NK-92 treated with Interleukin-12 subunit alpha and Interleukin-12 subunit beta, amount 100 ng/mL, for 24 hours (cell line): ENCODE data around the gene GABARAPL2.
"Not testable (repeated sequence)": the region's sequence is repeated elsewhere in the genome, so short reads cannot be mapped to it uniquely, and the experiment has no call there.

ENCODE experiments used
- DNase-seq: peaks from one replicate; lab custom pipeline; 2025; lab: John Stamatoyannopoulos, UW

Gene GABARAPL2, protein sequence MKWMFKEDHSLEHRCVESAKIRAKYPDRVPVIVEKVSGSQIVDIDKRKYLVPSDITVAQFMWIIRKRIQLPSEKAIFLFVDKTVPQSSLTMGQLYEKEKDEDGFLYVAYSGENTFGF

DNA sequence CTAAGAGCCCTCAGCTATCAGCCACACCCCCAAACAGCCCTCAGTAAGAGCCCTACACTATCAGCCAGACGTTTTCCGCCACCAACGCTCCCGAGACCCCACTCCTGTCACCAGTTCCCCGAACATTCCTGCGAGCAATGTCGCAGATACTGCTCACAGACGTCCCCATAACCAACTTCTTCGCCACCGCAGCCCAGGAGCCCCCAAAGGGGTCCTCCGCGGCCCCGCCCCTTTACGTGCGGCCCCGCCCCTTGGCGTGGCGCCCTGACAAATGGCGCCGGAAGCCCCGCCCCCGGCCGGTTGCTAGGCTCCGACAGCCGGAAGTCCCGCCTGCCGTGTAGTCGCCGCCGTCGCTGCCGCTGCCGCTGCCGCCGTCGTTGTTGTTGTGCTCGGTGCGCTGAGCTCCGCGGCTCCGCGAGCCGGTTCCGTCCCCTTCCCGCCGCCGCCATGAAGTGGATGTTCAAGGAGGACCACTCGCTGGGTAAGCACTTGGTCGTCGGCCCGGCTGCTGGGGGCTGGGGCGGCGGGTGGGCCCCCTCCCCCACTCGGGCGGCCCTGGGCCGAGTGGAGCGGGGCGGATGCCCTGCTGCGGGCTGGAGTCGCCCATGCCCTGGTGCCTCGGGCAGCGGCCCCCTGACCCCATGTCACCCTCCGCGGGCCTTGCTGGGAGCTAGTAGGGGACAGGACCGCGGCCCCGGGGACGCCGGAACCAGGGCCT, at the start of gene GABARAPL2:
GABARAPL2 (plus strand) TSS at position 340 of the 718 bp plus-strand sequence; CDS start at position 448, 108 bp downstream.
- peak; percentile 66 for DNase-seq

- DNase-seq, result no peak
Observed at GRCh38 chr16:75519175-75519574, 47.0 kb upstream of the GABARAPL2 start.

GRCh38 chr16:75526032-75526790, 40.0 kb upstream of the GABARAPL2 start:
- DNase-seq, result no peak

GRCh38 chr16:75527825-75528299, 38.3 kb upstream of the GABARAPL2 start:
- DNase-seq, result no peak

DNA sequence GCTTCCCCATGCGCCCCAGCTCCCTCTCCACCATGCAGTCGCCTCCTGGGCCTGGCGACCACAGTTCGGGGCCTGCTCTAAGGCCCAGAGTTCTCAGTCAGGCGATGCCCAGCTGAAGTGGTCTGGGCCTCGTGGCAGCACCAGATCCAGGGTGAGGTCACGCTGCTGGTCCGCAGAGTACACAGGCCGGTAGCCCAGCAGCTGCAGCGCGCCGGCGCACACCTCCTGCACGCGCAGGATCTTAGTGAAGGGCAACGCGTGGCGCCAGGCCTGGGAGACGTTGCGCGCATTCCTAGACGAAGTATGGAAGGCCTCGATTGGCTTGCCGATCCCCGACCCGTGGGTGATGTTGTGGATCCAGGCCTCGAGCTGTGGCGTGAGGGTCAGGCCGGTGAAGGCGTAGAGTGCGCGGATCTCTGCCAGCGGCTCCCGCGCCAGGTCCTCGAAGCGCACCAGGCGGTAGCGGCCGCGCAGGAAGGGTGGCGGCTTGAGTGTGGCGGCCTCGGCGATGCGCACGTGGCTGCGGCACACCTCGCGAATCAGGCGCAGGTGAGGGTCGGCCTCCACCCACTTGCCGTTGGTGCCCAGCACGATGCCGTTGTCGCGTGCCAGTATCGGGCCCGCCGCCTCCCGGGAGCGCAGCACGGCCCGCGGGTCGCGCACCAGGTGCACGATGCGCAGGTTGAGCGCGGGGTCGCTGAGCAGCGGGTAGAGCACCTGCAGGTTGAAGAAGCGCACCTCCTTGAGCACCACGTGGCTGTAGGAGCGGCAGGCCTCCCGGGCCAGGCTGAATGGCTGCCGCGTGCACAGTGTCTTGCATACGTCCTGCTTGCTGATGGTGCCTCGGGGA, 36.9 kb upstream of the GABARAPL2 start:
- no peak for DNase-seq

GRCh38 chr16:75529959-75530358, 36.2 kb upstream of the GABARAPL2 start:
- no peak for DNase-seq

- no peak for DNase-seq
Observed at GRCh38 chr16:75532142-75532765, 33.9 kb upstream of the GABARAPL2 start.

DNA sequence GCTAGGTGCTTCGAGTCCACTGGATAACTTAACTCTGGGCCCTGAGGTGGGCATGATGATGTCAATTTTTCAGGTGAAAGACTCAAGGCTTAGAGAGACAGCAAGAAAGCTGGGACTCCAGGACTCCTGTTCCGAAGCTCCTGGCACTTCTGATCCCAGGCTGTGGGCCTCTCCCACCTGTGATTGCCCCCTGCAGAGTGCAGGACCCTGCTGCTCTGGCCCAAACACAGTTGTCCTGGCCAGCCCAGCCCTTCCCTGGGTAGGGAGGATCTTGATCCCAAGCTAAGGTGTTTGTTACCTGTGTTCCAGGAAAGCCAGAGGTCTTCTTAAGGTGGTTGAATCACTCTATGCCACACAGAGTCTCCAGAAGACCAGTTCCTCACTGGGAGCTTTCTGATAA, 33.4 kb upstream of the GABARAPL2 start:
- no peak for DNase-seq

GRCh38 chr16:75534560-75535205, 31.5 kb upstream of the GABARAPL2 start:
- no peak for DNase-seq

DNA sequence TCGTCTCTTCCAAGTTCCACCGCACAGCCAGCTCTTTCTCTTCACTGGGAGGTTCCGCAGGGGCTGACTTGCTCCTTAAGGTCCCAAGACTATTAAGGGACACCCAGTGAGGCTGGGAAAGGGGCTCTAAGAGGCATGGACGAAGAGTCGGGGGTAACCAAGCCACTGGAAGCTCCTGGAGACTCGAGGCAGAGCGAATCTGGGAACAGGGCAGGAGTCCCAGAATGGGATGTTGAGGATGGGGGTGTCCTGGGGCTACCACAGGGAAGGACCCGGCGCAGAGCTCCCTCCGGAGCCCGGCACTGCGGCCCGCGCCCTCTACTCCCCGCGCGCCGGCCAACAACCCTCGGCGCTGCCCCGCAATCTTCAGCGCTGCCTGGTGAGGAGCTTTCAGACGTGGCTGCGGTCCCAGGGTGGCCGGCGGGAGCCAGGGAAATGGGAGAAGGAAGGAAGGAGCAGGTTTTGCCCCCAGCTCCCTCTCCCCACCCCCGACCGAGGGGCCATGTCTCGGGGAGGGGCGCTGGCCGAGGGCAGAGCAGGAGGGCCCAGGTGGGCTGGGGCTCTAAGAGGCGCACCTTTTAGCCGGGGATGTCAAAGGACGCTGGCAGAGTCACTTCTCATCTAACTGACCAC, 30.9 kb upstream of the GABARAPL2 start:
- DNase-seq, result no peak

- no peak for DNase-seq
Observed at GRCh38 chr16:75535901-75536300, 30.3 kb upstream of the GABARAPL2 start, which contains the start of gene CHST5. TSS of gene CHST5 (minus strand) at chr16:75536108. CDS start at chr16:75530384, 5,724 bp downstream.

DNA sequence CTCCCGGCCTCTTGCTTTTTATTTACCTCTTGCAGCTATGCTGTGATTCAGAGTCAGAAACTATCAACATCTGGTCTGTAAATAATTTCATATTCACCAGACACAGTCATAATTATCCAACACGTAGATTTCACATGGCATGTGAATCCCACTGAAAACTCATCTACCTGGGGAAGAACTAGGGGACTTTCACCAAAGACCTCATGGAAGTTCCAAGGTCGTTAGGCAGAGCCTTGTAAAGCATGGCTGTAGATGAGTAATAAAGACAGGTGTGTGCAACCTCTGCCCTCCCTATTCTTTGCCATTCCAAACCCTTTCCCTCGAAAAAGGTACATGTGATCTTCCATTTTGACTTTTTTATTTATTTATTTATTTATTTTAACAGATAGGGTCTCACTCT, 28.4 kb upstream of the GABARAPL2 start:
- DNase-seq, result no peak

GRCh38 chr16:75538882-75539565, 27.2 kb upstream of the GABARAPL2 start:
- DNase-seq, result not testable (repeated sequence)

DNA sequence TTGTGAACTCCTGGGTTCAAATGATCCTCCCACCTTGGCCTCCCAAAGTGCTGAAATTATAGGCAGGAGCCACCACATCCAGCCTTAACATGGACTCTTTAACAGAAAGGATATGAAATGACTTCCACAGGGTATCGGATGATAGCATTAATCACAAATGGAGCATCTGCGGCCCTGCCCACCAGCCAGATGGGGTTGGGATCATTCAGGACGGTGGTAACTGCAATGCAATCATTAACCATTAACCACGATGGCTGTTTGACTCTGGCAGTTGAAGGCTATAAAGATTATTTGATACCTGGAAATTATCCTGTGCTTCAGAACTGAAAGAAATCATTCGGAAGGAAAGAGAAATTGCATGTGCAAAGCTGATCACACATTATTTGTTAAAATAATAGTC, 24.9 kb upstream of the GABARAPL2 start:
- no peak for DNase-seq

GRCh38 chr16:75542462-75542861, 23.7 kb upstream of the GABARAPL2 start:
- DNase-seq, result not testable (repeated sequence)

GRCh38 chr16:75545879-75546278, 20.3 kb upstream of the GABARAPL2 start:
- not testable (repeated sequence) for DNase-seq

- no peak for DNase-seq
Observed at GRCh38 chr16:75546293-75546692, 19.9 kb upstream of the GABARAPL2 start.

DNA sequence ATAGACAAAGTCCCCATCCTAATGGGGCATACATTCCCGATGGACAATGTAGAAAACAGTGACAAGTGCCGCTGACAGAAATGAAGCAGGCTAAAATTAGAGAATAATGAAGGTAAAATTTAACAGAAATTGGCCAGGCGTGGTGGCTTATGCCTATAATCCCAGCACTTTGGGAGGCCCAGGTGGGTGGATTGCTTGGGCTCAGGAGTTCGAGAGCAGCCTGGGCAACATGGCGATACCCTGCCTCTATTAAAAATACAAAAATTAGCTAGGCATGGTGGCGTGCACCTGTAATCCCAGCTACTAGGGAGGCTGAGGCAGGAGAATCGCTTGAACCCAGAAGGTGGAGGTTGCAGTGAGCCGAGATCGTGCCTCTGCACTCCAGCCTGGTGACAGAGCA, 17.7 kb upstream of the GABARAPL2 start:
- not testable (repeated sequence) for DNase-seq

DNA sequence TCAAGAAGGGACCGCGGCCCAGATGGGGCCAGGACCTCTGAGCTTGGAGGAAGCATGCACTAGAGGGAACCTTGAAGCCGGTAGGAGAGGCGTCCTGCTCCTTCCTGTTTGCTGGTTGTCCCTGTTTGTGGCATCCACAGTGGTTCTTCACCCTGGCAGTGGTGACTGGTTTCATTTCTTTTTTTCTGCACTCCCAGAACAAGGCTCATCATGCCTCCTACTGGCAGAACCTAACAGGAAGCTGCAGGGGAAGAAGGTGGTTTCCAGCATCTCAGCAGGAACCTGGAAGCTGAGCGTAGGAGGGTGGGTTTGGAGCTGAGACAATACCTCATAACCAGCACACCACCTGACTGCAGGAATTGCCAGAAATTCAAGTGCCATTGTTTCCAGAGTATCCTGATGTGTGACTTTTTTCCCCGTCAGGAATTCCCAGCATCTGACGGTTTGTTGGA, 15.9 kb upstream of the GABARAPL2 start:
- no peak for DNase-seq

DNA sequence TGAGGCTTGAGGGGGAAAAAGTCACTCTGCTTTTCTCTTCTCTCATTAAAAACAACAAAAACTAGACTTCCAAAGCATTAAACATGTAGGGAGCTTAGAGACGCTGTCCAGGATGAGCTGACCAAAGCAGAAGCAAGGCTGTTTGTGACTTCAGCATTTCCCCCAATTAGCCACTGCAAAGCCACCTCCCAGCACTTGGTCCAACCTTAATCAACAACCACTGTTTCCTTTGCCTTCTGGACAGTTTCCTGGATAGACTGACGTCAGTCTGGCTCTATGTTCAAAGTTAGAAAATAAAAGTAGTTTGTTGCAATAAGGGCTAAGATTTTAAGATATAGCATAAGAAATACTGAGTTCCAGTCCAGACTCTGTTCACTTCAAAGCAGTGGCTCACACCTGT, 13.2 kb upstream of the GABARAPL2 start:
- no peak for DNase-seq
